CD14-positive monocyte (primary cell): ENCODE data around the gene LRRC1. TPM values are rescaled to one million over a fixed set of nuclear protein-coding genes. Genes with fewer than 3 reads are reported as not detected.

Experiments used
- DNase-seq, 3 donors: peaks; one replicate each; pipeline ENCODE4 v3.0.0-alpha.2; 2011 to 2022
- H2AFZ ChIP-seq: 2 replicates; pipeline ENCODE4 v1.6.0; 2012; ENCODE audit warnings: mild to moderate bottlenecking, low read depth, low read length, inconsistent platforms; ENCODE audit not compliant: insufficient read depth, poor library complexity, severe bottlenecking
- H3K27ac ChIP-seq, 2 donors: 1 replicate in 1 of 2; 2 replicates in 1 of 2; pipeline ENCODE4 v1.5.1; 2012 to 2013; ENCODE audit warnings: low read length in 2 of 2, control low read depth in 1 of 2, inconsistent platforms in 1 of 2, low read depth in 1 of 2, mild to moderate bottlenecking in 1 of 2
- H3K27me3 ChIP-seq, 2 donors: one replicate each; pipeline versions ENCODE4 v1.6.0 to v1.6.1; 2011 to 2013; ENCODE audit warnings: low read length in 2 of 2; ENCODE audit not compliant: control insufficient read depth in 2 of 2, insufficient read depth in 2 of 2
- H3K36me3 ChIP-seq, 2 donors: replicated peaks in 1 of 2; 1 replicate in 1 of 2; 2 replicates in 1 of 2; pipeline versions ENCODE4 v1.5.1 to v1.6.1; 2012 to 2013; ENCODE audit warnings: low read length in 2 of 2, control low read depth in 1 of 2, inconsistent platforms in 1 of 2, mild to moderate bottlenecking in 1 of 2; ENCODE audit not compliant: insufficient read depth in 2 of 2, control insufficient read depth in 1 of 2
- H3K4me1 ChIP-seq, 2 donors: 1 replicate in 1 of 2; 2 replicates in 1 of 2; pipeline versions ENCODE4 v1.5.1 to v1.6.1; 2012 to 2013; ENCODE audit warnings: low read length in 2 of 2, control low read depth in 1 of 2, inconsistent platforms in 1 of 2, mild to moderate bottlenecking in 1 of 2, moderate library complexity in 1 of 2; ENCODE audit not compliant: insufficient read depth in 2 of 2, control insufficient read depth in 1 of 2
- H3K4me2 ChIP-seq: replicated peaks from 2 replicates; pipeline ENCODE3; 2012; ENCODE audit warnings: low read length, moderate library complexity, mild to moderate bottlenecking; ENCODE audit not compliant: poor library complexity, severe bottlenecking; ENCODE audit errors: extremely low read depth
- H3K4me3 ChIP-seq, 3 experiments: fragments of 200-600 bp in 1 of 3; sonication (generic) in 1 of 3; replicated peaks in 1 of 3; 1 replicate in 2 of 3; 2 replicates in 1 of 3; pipeline ENCODE4 v1.5.1; 2011 to 2013; ENCODE audit warnings: low read length in 3 of 3, mild to moderate bottlenecking in 3 of 3, control low read depth in 2 of 3, low read depth in 2 of 3, inconsistent platforms in 1 of 3, moderate library complexity in 1 of 3
- H3K79me2 ChIP-seq: 2 replicates; pipeline ENCODE4 v1.6.0; 2012; ENCODE audit warnings: mild to moderate bottlenecking, control low read depth, inconsistent platforms, low read length, moderate library complexity; ENCODE audit not compliant: insufficient read depth
- H3K9ac ChIP-seq: 2 replicates; pipeline ENCODE4 v1.6.0; 2017; ENCODE audit warnings: low read length, mild to moderate bottlenecking; ENCODE audit not compliant: insufficient read depth, poor library complexity, severe bottlenecking
- H3K9me3 ChIP-seq, 2 donors: replicated peaks in 1 of 2; 1 replicate in 1 of 2; 2 replicates in 1 of 2; pipeline versions ENCODE4 v1.5.1 to v1.6.1; 2012 to 2013; ENCODE audit warnings: low read length in 2 of 2, control low read depth in 1 of 2; ENCODE audit not compliant: control insufficient read depth in 1 of 2, insufficient read depth in 1 of 2
- H4K20me1 ChIP-seq: 2 replicates; pipeline ENCODE4 v1.6.0; 2012; ENCODE audit warnings: mild to moderate bottlenecking, low read length, control low read depth, moderate library complexity; ENCODE audit not compliant: insufficient read depth
- H3K27ac Mint-ChIP-seq, 7 donors: one replicate each; pipeline ENCODE4 v1.8.0; 2020; ENCODE audit warnings: mild to moderate bottlenecking in 7 of 7, mixed read lengths in 7 of 7, moderate library complexity in 6 of 7, inconsistent platforms in 2 of 7
- H3K27me3 Mint-ChIP-seq, 3 donors: one replicate each; pipeline ENCODE4 v1.8.0; 2021 to 2022; ENCODE audit warnings: low read depth in 3 of 3, mild to moderate bottlenecking in 3 of 3, mixed read lengths in 3 of 3, moderate library complexity in 3 of 3, inconsistent platforms in 1 of 3
- H3K36me3 Mint-ChIP-seq, 2 donors: one replicate each; pipeline ENCODE4 v1.8.0; 2020; ENCODE audit warnings: mixed read lengths in 2 of 2, inconsistent platforms in 1 of 2, mild to moderate bottlenecking in 1 of 2
- H3K4me1 Mint-ChIP-seq: one replicate; pipeline ENCODE4 v1.8.0; 2020; ENCODE audit warnings: mild to moderate bottlenecking, mixed read lengths
- H3K4me3 Mint-ChIP-seq, 2 donors: one replicate each; pipeline ENCODE4 v1.8.0; 2020; ENCODE audit warnings: mild to moderate bottlenecking in 2 of 2, mixed read lengths in 2 of 2, moderate library complexity in 1 of 2
- H3K9me3 Mint-ChIP-seq, 7 donors: one replicate each; pipeline ENCODE4 v1.8.0; 2020 to 2022; ENCODE audit warnings: mixed read lengths in 7 of 7, mild to moderate bottlenecking in 6 of 7, moderate library complexity in 6 of 7, inconsistent platforms in 2 of 7
- WGBS: methylation state at CpG from one replicate; pipeline ENCODE4 v1.1.5; 2013; ENCODE audit warnings: missing lambda C conversion rate; ENCODE audit not compliant: insufficient coverage; 5-methylcytosine and 5-hydroxymethylcytosine counted together
- intact Hi-C, 2 donors: fragments of 100-400 bp; cut with micrococcal nuclease; formaldehyde crosslinking; loops; one replicate each; pipeline versions ENCODE4 v1.15.0 to v1.15.1; 2023
- polyA plus RNA-seq, 3 donors: library from polyadenylated mRNA; depleted of rRNA in 1 of 3; unstranded in 2 of 3; stranded (reverse) in 1 of 3; fragments of 300-500 nt in 2 of 3; fragments of >200 nt in 1 of 3; fragmentation: Illumina TruSeq in 2 of 3; gene quantifications; 1 replicate in 2 of 3; 2 replicates in 1 of 3; pipeline ENCODE4 v1.2.3, GENCODE V29; 2012 to 2021
- TF ChIP-seq, protein P1 (sequence below): fragments of 200-600 bp; IDR thresholded peaks from one replicate; pipeline ENCODE4 v1.8.0; 2022; ENCODE audit warnings: antibody characterized with exemption, mild to moderate bottlenecking

The LRRC1 gene
- polyA plus RNA-seq, 3 donors, result 0.18 to 1.6 (median 0.92) TPM

DNA sequence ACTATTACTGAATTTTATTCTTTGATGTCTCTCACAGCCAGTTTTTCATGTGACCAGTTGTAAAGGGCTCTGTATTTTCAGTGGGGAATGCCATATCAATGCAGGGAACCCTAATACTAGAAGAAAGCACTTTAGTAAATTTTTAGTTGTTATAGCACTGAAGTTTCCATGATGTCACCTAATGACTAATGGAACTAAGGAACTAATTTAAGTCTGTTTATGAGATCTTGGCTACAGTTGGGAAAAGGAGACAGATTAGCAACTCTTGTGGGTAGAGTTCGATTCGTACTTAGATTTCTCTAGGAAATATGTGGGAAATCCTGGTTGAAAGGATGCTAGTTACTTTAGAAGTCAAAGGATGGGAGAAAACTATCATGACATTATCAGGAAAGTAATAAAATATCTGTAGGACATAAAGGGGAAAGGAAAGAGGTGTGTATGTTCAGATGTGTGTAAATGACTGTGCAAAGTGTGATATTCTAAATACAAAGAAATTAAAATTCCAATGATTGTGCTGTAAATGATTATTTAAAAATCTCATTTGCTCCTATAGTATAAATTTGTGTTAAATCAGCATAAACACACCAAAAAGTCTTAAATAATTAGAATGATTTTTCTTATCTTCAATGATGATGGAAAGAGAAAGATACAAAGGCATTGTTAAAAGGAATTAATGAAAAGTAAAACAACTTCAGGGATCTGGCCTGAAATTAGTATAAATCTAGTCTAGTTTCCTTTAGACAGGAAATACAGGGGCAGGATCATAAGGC lies 103.4 kb downstream of the LRRC1 start:
- Histone ChIP-seq H3K79me2 (no peaks in the 10 kb centered on the region), H3K4me2 (no peak overlapping the region), H4K20me1 (no peaks in the 10 kb centered on the region), H3K36me3 (peaks cover 0 to 11% of the 10 kb centered on the region in 2 donors), H3K4me3 (no peak overlapping the region), H3K4me1 (no peaks in the 10 kb centered on the region), H2AFZ (no peak overlapping the region), H3K9ac (no peak overlapping the region), H3K9me3 (no peaks in the 10 kb centered on the region), H3K27me3 (no peaks in the 10 kb centered on the region), H3K27ac (no peak overlapping the region)
- H3K27ac Mint-ChIP-seq, result no peak overlapping the region
- TF ChIP-seq, protein P1, sequence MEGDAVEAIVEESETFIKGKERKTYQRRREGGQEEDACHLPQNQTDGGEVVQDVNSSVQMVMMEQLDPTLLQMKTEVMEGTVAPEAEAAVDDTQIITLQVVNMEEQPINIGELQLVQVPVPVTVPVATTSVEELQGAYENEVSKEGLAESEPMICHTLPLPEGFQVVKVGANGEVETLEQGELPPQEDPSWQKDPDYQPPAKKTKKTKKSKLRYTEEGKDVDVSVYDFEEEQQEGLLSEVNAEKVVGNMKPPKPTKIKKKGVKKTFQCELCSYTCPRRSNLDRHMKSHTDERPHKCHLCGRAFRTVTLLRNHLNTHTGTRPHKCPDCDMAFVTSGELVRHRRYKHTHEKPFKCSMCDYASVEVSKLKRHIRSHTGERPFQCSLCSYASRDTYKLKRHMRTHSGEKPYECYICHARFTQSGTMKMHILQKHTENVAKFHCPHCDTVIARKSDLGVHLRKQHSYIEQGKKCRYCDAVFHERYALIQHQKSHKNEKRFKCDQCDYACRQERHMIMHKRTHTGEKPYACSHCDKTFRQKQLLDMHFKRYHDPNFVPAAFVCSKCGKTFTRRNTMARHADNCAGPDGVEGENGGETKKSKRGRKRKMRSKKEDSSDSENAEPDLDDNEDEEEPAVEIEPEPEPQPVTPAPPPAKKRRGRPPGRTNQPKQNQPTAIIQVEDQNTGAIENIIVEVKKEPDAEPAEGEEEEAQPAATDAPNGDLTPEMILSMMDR, result no peak
- peaks cover 3% of the 10 kb centered on the region for H3K4me1 Mint-ChIP-seq
- H3K36me3 Mint-ChIP-seq, result peaks cover 11 to 15% of the 10 kb centered on the region in 2 donors
- WGBS, result 100% methylated on average over 2 of the region's 2 CpGs
- DNase-seq, result no peak
- H3K4me3 Mint-ChIP-seq, result no peak overlapping the region
- no peaks in the 10 kb centered on the region for H3K27me3 Mint-ChIP-seq
- H3K9me3 Mint-ChIP-seq, result peaks cover 0 to 3% (median 0%) of the 10 kb centered on the region in 7 donors
- intact Hi-C loops, result no loop called here

DNA sequence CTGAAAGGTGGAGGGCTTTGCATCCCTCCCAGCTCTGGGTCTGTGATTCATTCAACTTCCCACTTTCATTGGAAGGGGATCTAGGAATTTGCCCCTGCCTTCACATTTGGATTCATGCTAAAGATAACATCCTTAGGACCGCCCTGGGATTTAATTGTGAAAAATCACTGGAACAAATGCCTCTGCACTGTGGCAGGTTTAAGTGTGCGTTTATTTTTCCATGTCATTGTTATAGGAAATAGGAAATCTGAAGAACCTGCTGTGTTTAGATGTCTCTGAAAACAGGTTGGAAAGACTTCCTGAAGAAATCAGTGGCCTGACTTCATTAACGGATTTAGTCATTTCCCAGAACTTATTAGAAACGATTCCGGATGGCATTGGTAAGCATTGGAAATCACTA lies 104.7 kb downstream of the LRRC1 start:
- peaks cover 0 to 1% (median 0%) of the 10 kb centered on the region in 3 donors for H3K27me3 Mint-ChIP-seq
- Histone ChIP-seq H3K27ac (no peak overlapping the region), H3K27me3 (no peaks in the 10 kb centered on the region), H3K9ac (no peak overlapping the region), H2AFZ (no peak overlapping the region), H3K36me3 (peaks cover 0 to 11% of the 10 kb centered on the region in 2 donors), H3K9me3 (no peaks in the 10 kb centered on the region), H4K20me1 (no peaks in the 10 kb centered on the region), H3K4me1 (no peaks in the 10 kb centered on the region), H3K4me3 (no peak overlapping the region), H3K79me2 (no peaks in the 10 kb centered on the region), H3K4me2 (no peak overlapping the region)
- DNase-seq, result no peak
- H3K9me3 Mint-ChIP-seq, result peaks cover 0 to 4% (median 0%) of the 10 kb centered on the region in 7 donors
- intact Hi-C loops, result no loop called here
- H3K4me1 Mint-ChIP-seq, result peaks cover 3% of the 10 kb centered on the region
- 100% methylated on average over 2 of the region's 5 CpGs for WGBS
- H3K4me3 Mint-ChIP-seq, result no peak overlapping the region
- TF ChIP-seq, protein P1, result no peak
- peaks cover 16 to 19% of the 10 kb centered on the region in 2 donors for H3K36me3 Mint-ChIP-seq
- no peak overlapping the region for H3K27ac Mint-ChIP-seq
